ENCODE results near the gene CHAT. TPM values are rescaled to one million over a fixed set of nuclear protein-coding genes. Genes with fewer than 3 reads are reported as not detected.

Gene CHAT
- total RNA-seq, 3 donors from 2014 or later: not detected

DNA sequence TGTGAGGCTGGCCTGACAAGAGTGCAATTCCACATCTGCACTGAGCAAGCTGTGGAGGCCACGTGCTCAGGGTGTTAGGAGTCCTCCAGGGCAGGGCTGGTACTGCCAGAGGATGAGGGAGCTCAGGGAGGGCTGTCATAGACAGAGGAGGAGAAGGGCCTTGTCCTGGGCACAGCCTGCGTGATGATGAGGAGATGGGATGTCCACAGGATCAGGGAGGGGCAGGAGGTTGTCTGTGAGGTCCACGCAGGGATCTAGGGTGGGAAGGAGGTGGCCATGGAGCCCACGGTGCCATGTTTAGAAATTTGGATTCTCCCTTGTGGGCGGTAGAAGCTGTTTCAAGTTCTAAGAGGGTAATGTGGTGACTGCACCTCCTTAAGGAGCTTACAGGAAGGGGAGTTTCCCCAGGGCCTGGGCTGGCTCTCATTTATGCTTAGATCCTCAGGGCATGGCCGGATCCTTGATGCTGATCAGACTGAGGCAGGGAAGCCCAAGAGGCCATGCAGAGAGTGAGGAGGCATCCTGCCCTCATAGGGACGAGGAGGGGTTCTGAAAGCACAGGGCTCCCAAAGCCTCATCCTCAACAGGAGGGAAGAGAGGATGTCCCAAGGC is 30.3 kb downstream of the CHAT start:
- no peak overlapping the region for H3K4me3 ChIP-seq
- intact Hi-C loops (cut with DNase I; ENCODE audit: low total_unique reads): loop anchor here (2.0 kb wide), 1 partner anchor 33 kb away; no protein-coding TSS in a partner anchor
- DNase-seq (ENCODE audit: low spot score in 2 of 2): no peak
- no peaks in the 10 kb centered on the region for H3K4me1 ChIP-seq
- no peaks in the 10 kb centered on the region for H3K9me3 ChIP-seq
- TF ChIP-seq POLR2A (IDR thresholded peaks at IDR 0.05) (no peak), POLR2AphosphoS5 (IDR thresholded peaks at IDR 0.05) (no peak), CTCF (IDR thresholded peaks at IDR 0.05) (no peak)
- peaks cover 0 to 49% of the 10 kb centered on the region in 2 donors for H3K27me3 ChIP-seq
- H3K27ac ChIP-seq: no peak overlapping the region
- no peaks in the 10 kb centered on the region for H3K36me3 ChIP-seq

- DNase-seq (ENCODE audit: low spot score in 2 of 2): peak in 1 of 2 donors; percentile 20
- intact Hi-C loops (cut with DNase I; ENCODE audit: low total_unique reads): loop anchor here (2.0 kb wide), 1 partner anchor 31 kb away; no protein-coding TSS in a partner anchor
- TF ChIP-seq CTCF (IDR thresholded peaks at IDR 0.05) (no peak), POLR2AphosphoS5 (IDR thresholded peaks at IDR 0.05) (no peak), POLR2A (IDR thresholded peaks at IDR 0.05) (no peak)
- no peak overlapping the region for H3K27ac ChIP-seq
- H3K4me1 ChIP-seq: no peaks in the 10 kb centered on the region
- no peak overlapping the region for H3K4me3 ChIP-seq
- no peaks in the 10 kb centered on the region for H3K9me3 ChIP-seq
- H3K36me3 ChIP-seq: no peaks in the 10 kb centered on the region
- peaks cover 0 to 46% of the 10 kb centered on the region in 2 donors for H3K27me3 ChIP-seq
These were observed 31.6 kb downstream of the CHAT start for GRCh38 chr10:49645417-49645816.

DNA sequence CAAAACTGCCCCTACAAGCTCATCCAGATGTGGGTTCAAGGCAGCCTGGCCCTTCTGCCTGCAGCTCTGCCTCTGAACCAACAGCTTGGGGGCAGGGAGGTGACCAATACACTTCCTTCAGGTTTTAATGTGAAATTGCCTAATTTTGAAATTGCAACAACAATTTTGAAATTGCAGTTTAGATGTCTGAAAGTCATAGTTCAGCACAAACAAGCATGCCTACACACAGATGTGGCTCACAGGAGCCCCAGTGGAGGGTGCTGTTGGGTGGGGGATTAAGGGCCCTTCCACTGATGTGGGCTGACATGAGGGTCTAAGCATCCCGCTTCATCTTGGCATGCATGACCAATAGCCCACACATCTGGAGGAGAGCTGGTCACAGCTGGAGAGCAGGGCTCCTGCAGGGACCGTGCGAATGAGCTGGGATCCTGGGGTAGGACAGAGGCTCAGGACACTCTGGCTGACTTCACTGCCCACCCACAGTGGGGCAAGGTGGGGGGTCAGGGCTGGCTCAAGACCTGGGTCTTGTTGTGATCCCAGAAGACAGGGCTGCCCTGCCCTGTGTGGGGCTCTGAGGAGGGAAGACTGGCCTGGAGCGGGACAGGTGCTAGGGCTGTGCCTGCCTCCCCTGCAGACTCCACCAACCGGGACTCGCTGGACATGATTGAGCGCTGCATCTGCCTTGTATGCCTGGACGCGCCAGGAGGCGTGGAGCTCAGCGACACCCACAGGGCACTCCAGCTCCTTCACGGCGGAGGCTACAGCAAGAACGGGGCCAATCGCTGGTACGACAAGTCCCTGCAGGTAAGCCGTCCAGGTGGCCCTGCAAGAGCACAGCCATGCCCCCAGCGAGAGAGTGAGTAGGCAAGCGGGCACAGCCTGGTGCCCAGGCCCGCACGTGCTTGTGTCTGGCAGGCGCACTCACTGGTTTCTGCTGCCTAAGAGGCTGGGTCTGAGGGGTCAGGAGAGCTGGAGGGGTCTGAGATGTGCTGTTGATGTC is 32.3 kb downstream of the CHAT start:
- H3K27me3 ChIP-seq: peaks cover 0 to 49% of the 10 kb centered on the region in 2 donors
- H3K9me3 ChIP-seq: no peaks in the 10 kb centered on the region
- TF ChIP-seq POLR2AphosphoS5 (IDR thresholded peaks at IDR 0.05): no peak
- TF ChIP-seq CTCF (IDR thresholded peaks at IDR 0.05): no peak
- no peak for TF ChIP-seq POLR2A (IDR thresholded peaks at IDR 0.05)
- intact Hi-C loops (cut with DNase I; ENCODE audit: low total_unique reads): loop anchor here (2.0 kb wide), 1 partner anchor 31 kb away; no protein-coding TSS in a partner anchor
- H3K27ac ChIP-seq: no peak overlapping the region
- H3K4me3 ChIP-seq: no peak overlapping the region
- H3K4me1 ChIP-seq: no peaks in the 10 kb centered on the region
- H3K36me3 ChIP-seq: no peaks in the 10 kb centered on the region
- DNase-seq (ENCODE audit: low spot score in 2 of 2): peak in 1 of 2 donors; percentile 39

- intact Hi-C loops (cut with DNase I; ENCODE audit: low total_unique reads): no loop called here
- no peak for TF ChIP-seq POLR2AphosphoS5 (IDR thresholded peaks at IDR 0.05)
- TF ChIP-seq POLR2A (IDR thresholded peaks at IDR 0.05): no peak
- TF ChIP-seq CTCF (IDR thresholded peaks at IDR 0.05): no peak
- Histone ChIP-seq H3K27me3 (peaks cover 0 to 38% of the 10 kb centered on the region in 2 donors), H3K36me3 (no peaks in the 10 kb centered on the region), H3K4me3 (no peak overlapping the region), H3K4me1 (no peaks in the 10 kb centered on the region), H3K27ac (no peak overlapping the region), H3K9me3 (no peaks in the 10 kb centered on the region)
- DNase-seq (ENCODE audit: low spot score in 2 of 2): no peak
These were observed 33.7 kb downstream of the CHAT start for GRCh38 chr10:49647554-49647953.
